Suprapubic skin (tissue), 4 donors: ENCODE data around the gene GTPBP6. TPM values are rescaled to one million over a fixed set of nuclear protein-coding genes. Genes with fewer than 3 reads are reported as not detected.
"Not testable (repeated sequence)": the region's sequence is repeated elsewhere in the genome, so short reads cannot be mapped to it uniquely, and the experiment has no call there.

Experiments
- DNase-seq, 2 donors: peaks; one replicate each; pipeline ENCODE4 v3.0.0-alpha.2; 2019; ENCODE audit warnings: low spot score in 2 of 2
- H3K27ac ChIP-seq: fragments of 200-600 bp; sonication (generic); one replicate; pipeline ENCODE4 v1.5.1; 2019
- H3K27me3 ChIP-seq: fragments of 200-600 bp; sonication (generic); one replicate; pipeline ENCODE4 v1.5.1; 2019
- H3K36me3 ChIP-seq: fragments of 200-600 bp; sonication (generic); one replicate; pipeline ENCODE4 v1.5.1; 2019
- H3K4me1 ChIP-seq: fragments of 200-600 bp; sonication (generic); one replicate; pipeline ENCODE4 v1.5.1; 2019
- H3K4me3 ChIP-seq: fragments of 200-600 bp; sonication (generic); one replicate; pipeline ENCODE4 v1.5.1; 2019; ENCODE audit warnings: mild to moderate bottlenecking
- H3K9me3 ChIP-seq: fragments of 200-600 bp; sonication (generic); one replicate; pipeline ENCODE4 v1.5.1; 2019
- EP300 ChIP-seq: sonication (generic); formaldehyde crosslinking; IDR thresholded peaks from one replicate; pipeline ENCODE4 v1.6.1; 2017; ENCODE audit warnings: antibody characterized with exemption
- POLR2A ChIP-seq, 2 donors: fragments of 450-650 bp; IDR thresholded peaks; one replicate each; pipeline ENCODE4 v1.6.1; 2017; ENCODE audit warnings: antibody characterized with exemption in 2 of 2, mild to moderate bottlenecking in 2 of 2, moderate library complexity in 2 of 2
- POLR2AphosphoS5 ChIP-seq, 3 donors: sonication (generic); formaldehyde crosslinking; IDR thresholded peaks; one replicate each; pipeline ENCODE4 v1.6.1; 2017; ENCODE audit warnings: antibody characterized with exemption in 3 of 3
- WGBS: methylation state at CpG from one replicate; pipeline ENCODE4 v1.1.5; 2018; 5-methylcytosine and 5-hydroxymethylcytosine counted together
- total RNA-seq, 4 donors: library from RNA; depleted of rRNA; stranded (reverse); fragments of >200 nt; gene quantifications; one replicate each; pipeline ENCODE4 v1.1.0, GENCODE V29; 2016
- TF ChIP-seq, protein P1 (sequence below), 2 donors: fragments of 200-600 bp in 1 of 2; fragments of 450-650 bp in 1 of 2; sonication (generic) in 1 of 2; IDR thresholded peaks; one replicate each; pipeline ENCODE4 v1.5.1; 2016 to 2019; ENCODE audit warnings: antibody characterized with exemption in 2 of 2, mild to moderate bottlenecking in 1 of 2, moderate library complexity in 1 of 2

The GTPBP6 gene
- total RNA-seq, 4 donors from 2014 or later: 29.7 to 36.4 (median 34.3) TPM

DNA sequence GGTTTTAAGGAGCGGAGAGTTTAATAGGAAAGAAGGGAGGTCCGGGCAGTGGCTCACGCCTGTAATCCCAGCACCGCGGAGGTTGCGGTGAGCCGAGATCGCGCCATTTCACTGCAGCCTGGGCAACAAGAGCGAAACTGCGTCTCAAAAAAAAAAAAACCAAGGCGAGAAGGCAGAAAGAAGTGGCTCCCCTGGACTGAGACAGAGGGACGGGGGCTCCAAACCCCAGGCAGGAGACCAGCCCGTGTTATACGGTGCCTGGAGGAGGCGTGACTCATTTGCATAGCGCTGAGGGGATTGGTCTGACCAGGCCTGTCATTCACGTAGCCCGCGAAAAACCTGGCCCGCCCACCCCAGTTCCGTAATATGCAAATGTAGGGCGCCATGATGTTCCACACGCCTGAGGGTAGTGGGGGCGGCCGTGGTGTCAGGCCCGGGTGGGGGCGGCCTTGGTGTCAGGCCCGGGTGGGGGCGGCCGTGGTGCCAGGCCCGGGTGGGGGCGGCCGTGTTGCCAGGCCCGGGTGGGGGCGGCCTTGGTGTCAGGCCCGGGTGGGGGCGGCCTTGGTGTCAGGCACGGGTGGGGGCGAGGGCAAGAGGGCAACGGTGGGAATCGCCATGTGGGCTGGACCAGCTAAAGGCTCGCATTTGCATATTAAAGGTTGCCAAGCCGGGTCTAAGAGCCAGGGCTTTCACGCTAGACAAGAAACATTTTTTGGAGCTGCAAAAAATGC lies 35.3 kb downstream of the GTPBP6 start:
- no peaks in the 10 kb centered on the region for H3K9me3 ChIP-seq
- peak overlapping the region; percentile 51 for H3K27ac ChIP-seq
- H3K4me1 ChIP-seq: peaks cover 25% of the 10 kb centered on the region
- peak; percentile 96 to 97 for DNase-seq
- WGBS: 5% methylated on average over 36 of the region's 45 CpGs
- no peaks in the 10 kb centered on the region for H3K27me3 ChIP-seq
- H3K36me3 ChIP-seq: peaks cover 16% of the 10 kb centered on the region
- peak overlapping the region; percentile 60 for H3K4me3 ChIP-seq
- TF ChIP-seq POLR2AphosphoS5 (IDR thresholded peaks at IDR 0.05) (no peak), POLR2A (IDR thresholded peaks at IDR 0.05) (no peak)

DNA sequence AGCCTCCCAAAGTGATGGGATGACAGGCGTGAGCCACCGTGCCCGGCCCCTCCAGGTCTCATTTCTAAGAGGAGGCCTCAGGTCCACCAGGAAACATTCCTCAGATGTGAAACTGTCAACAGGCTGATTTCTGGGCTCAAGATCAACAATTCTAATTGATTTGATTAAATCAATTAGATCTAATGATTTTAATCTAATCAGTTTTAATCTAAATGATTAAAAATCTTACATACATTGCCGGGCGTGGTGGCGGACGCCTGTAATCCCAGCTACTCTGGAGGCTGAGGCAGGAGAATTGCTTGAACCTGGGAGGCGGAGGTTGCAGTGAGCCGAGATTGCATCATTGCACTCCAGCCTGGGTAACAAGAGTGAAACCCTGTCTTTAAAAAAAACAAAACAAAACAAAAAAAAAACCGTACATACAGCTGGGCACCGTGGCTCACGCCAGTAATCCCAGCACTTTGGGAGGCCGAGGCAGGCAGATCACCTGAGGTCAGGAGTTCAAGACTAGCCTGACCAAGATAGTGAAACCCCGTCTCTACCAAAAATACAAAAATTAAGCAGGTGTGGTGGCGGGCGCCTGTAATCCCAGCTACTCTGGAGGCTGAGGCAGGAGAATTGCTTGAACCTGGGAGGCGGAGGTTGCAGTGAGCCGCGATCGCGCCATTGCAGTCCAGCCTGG lies 36.5 kb downstream of the GTPBP6 start:
- H3K27ac ChIP-seq, H3K4me3 ChIP-seq, H3K27me3 ChIP-seq, H3K9me3 ChIP-seq: not testable (repeated sequence)
- peaks cover 25% of the 10 kb centered on the region for H3K4me1 ChIP-seq
- peak in 1 of 2 donors; percentile 38 for DNase-seq
- H3K36me3 ChIP-seq: peaks cover 13% of the 10 kb centered on the region
- 84% methylated on average over 21 of the region's 21 CpGs for WGBS

GRCh38 chrX:281166-281999 lies 37.2 kb downstream of the GTPBP6 start, which contains the start of gene PLCXD1:
PLCXD1 (plus strand) TSS chrX:281381; CDS start chrX:284188, 2,807 bp downstream.
- H3K36me3 ChIP-seq: peaks cover 13% of the 10 kb centered on the region
- H3K27ac ChIP-seq: no peak within 1 kb of the TSS
- 59% methylated on average over 18 of the region's 25 CpGs for WGBS
- peaks cover 33% of the 10 kb centered on the region for H3K4me1 ChIP-seq
- TF ChIP-seq, protein P1, sequence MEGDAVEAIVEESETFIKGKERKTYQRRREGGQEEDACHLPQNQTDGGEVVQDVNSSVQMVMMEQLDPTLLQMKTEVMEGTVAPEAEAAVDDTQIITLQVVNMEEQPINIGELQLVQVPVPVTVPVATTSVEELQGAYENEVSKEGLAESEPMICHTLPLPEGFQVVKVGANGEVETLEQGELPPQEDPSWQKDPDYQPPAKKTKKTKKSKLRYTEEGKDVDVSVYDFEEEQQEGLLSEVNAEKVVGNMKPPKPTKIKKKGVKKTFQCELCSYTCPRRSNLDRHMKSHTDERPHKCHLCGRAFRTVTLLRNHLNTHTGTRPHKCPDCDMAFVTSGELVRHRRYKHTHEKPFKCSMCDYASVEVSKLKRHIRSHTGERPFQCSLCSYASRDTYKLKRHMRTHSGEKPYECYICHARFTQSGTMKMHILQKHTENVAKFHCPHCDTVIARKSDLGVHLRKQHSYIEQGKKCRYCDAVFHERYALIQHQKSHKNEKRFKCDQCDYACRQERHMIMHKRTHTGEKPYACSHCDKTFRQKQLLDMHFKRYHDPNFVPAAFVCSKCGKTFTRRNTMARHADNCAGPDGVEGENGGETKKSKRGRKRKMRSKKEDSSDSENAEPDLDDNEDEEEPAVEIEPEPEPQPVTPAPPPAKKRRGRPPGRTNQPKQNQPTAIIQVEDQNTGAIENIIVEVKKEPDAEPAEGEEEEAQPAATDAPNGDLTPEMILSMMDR (IDR thresholded peaks at IDR 0.05): no peak
- H3K27me3 ChIP-seq: no peaks in the 10 kb centered on the region
- H3K9me3 ChIP-seq: no peaks in the 10 kb centered on the region
- H3K4me3 ChIP-seq: peak within 1 kb of the TSS; percentile 28
- peak; percentile 36 to 78 for DNase-seq

GRCh38 chrX:280722-281121 lies 37.9 kb downstream of the GTPBP6 start:
- H3K4me1 ChIP-seq: peaks cover 37% of the 10 kb centered on the region
- H3K36me3 ChIP-seq: peaks cover 13% of the 10 kb centered on the region
- H3K27ac ChIP-seq, DNase-seq, H3K9me3 ChIP-seq, H3K27me3 ChIP-seq: not testable (repeated sequence)
- H3K4me3 ChIP-seq: peak overlapping the region; percentile 28
- no CpG with 5 or more reads among the region's 24 CpGs for WGBS

GRCh38 chrX:279757-280604 lies 38.6 kb downstream of the GTPBP6 start:
- peaks cover 44% of the 10 kb centered on the region for H3K4me1 ChIP-seq
- peak in 1 of 2 donors; percentile 47 for DNase-seq
- 84% methylated on average over 24 of the region's 45 CpGs for whole genome bisulfite sequencing
- H3K4me3 ChIP-seq, H3K27ac ChIP-seq, H3K36me3 ChIP-seq, H3K27me3 ChIP-seq, H3K9me3 ChIP-seq: not testable (repeated sequence)

GRCh38 chrX:276581-277201 lies 41.9 kb downstream of the GTPBP6 start:
- Histone ChIP-seq H3K4me1 (peaks cover 26% of the 10 kb centered on the region), H3K9me3 (no peaks in the 10 kb centered on the region), H3K4me3 (peak overlapping the region; percentile 65), H3K27ac (peak overlapping the region; percentile 73), H3K27me3 (no peaks in the 10 kb centered on the region), H3K36me3 (no peaks in the 10 kb centered on the region)
- TF ChIP-seq EP300: no peak
- no peak for TF ChIP-seq POLR2A (IDR thresholded peaks at IDR 0.05)
- no peak for TF ChIP-seq POLR2AphosphoS5 (IDR thresholded peaks at IDR 0.05)
- TF ChIP-seq, protein P1 (IDR thresholded peaks at IDR 0.05): no peak
- WGBS: 13% methylated on average over 3 of the region's 49 CpGs
- peak in 1 of 2 donors; percentile 84 for DNase-seq
